ENCODE measurements around the gene GPR146. TPM values are rescaled to one million over a fixed set of nuclear protein-coding genes. Genes with fewer than 3 reads are reported as not detected.
A peak's percentile ranks its signal among the peaks of the same experiment; 100 is the strongest.
"Not testable (repeated sequence)": the region's sequence is repeated elsewhere in the genome, so short reads cannot be mapped to it uniquely, and the experiment has no call there.

Gene GPR146
- total RNA-seq, 1 experiment from 2014 or later, result 1.1 TPM

DNA sequence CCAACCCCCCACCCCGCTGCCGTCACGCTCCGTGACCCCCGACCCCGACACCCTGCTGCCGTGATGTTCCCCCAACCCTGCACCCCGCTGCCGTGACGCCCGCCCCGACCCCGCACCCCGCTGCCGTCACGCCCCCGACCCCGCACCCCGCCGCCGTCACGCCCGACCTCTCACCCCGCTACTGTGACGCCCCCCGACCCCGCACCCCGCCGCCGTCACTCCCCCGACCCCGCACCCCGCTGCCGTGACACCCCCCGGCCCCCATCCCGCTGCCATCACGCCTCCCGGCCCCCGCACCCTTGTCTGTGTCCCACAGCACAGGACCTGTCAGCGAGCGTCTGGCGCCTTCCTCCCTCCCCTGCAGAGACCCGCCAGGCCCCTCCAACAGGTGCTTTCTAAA is 29.7 kb downstream of the GPR146 start:
- DNase-seq (ENCODE audit: low read depth), result not testable (repeated sequence)

DNA sequence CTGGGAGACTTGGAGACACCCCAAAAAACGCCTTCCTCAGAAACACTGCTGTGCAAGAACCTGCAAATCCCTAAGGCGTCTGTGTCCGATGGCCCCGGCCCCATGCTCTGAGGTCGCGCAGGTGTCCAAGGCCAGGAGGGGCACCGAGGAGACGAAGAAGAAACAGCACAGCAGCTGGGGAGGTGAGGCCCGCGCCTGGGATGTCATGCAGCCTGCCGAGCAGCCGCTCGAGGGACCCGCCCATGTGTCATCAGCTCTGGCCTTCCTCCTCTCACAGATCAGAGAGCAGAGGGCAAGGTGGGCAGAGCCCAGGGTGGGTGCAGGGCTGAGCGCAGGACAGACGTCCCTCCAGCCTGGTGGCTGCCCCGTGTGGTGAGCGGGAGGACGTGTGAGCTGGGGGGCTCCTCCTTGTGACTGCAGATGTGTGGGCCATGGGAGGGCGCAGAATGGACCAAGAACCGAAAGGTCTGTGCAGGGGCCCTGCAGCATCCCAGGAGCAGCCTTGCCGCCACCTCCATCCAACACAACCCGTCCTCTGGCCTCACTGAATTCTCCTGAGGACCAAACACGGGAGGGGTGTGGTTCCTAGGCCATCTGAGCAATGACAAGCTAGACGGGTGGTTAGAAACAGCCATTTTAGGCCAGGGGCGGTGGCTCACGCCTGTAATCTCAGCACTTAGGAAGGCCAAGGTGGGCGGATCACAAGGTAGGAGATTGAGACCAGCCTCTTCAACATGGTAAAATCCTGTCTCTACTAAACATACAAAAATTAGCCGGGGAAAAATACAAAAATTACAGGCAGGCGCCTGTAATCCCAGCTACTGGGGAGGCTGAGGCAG is 30.5 kb downstream of the GPR146 start:
- no peak for DNase-seq (ENCODE audit: low read depth)

DNA sequence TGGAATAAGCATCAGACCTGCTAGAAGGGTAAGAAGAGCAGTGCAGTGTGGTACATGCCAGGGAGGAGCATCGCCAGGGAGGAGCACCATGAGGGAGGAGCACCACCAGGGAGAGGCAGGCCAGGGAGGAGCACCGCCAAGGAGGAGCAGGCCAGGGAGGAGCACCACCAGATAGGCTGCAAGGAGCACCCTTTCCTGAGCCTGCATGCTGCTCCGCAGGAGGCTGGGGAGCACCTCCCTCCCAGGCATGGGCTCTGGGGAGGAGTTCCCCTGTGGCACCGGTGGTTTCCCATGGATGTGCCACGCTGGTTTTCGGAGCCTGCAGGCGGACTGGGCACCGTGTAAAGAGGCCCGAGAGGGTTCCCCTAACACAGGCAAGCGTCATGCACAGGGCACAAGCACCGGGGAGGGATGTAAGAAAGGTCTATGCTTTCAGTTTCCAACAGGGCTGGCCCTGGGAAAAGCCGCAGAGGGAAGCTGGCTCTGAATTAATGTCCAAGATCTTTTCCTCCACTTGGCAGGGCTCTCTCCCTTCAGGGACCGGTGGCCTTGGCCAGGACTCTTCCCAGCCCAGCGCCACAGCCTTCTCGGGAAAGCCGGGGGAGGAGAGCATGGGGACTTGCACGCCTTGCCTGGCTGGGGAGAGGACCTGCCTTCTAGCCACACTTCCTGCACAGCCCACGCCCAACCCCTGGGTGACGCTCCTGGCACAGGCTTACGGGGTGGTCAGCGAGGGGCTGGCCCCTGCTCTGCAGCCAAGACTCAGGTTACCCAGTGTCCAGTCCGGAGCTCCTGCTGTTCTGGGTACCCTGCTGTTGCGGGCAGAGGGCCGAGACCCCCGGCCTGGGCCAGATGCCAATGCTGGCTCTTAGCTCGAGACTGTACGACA is 32.1 kb downstream of the GPR146 start:
- DNase-seq (ENCODE audit: low read depth), result no peak

DNA sequence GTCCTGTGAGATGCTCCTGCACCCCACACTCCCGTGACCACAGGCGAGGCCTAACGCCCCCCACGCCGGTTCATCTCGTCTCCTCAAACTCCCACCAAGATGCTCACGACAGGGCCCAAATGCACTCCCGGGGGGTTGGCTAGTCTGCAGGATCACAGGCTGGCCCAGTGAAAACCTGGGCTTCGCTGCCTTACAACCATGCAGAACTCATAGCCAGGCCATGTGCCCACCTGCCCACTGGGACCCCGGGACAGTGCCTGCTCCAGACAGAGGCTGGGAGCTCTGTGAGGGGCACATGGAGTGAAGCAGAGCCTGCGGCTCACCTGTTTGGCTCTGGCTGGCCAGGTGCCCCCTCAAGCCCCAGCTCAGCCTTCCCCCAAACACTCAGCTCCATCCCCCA is 34.2 kb downstream of the GPR146 start:
- DNase-seq (ENCODE audit: low read depth), result no peak

DNA sequence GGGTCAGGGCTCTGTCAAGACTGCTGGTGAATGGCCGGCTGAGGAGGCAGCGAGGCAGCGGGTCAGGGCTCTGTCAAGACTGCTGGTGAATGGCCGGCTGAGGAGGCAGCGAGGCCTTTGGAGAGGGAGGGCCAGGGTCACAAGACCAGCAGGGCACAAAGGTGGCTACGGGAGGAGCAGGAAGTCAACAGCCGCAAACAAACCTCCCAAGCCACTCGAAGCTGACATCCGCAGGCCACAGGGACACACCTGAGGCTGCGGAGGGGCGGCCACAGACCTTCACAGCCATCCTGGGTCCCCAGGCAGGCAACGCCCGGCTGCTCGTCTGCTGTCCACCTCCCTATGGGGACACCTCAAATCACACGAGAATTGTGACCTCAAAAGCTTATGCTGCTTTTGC is 34.6 kb downstream of the GPR146 start:
- no peak for DNase-seq (ENCODE audit: low read depth)

DNA sequence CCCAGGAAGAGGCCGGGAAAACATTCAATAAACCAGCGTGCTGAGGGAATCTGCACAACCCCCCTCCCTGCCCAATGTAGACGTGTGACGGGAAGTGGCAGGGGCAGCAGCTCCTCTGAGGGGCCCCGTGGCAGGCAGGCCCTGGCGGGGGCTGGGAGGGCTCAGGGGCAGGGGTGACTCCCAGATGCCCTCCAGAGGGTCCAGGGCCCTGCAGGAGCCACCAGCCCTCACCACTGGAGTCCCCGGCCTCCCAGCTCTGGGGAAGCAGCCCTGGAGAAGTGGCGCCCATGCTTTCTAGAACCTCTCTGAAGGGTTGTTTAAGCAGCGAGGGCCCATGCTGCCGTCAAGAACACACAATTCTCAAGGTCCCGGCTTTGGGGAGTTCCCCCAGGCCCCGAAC is 35.2 kb downstream of the GPR146 start:
- no peak for DNase-seq (ENCODE audit: low read depth)

DNA sequence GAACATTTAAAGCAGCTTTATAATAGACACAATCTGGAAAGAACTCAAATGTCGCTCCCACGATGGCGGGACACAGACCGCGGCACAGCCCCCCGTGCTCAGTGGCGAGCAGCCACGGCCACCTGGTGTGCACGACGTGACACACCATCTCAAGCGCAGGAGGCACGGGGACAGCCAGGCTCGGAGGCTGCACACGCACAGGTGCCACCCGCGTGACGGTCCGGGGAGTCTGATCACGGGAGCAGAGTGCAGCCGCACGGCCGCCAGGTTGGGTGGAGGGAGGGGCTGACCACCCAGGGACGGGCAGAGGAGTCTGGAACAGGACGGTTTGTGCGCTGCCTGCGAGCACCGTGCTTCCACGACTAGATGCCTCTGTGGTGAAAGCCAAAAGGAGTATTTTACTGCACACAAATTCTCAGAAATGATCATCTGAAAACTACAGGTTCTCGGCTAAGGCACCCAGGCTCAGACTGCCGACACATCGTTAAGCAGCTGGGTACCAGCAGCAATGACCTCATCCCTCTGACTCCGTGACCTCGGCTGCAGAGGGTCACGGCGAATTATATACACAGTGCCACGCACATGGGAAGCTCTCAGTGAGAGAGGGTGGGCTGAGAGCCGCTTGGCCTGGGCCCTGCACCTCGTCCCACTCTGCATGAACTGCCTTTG is 36.0 kb downstream of the GPR146 start:
- no peak for DNase-seq (ENCODE audit: low read depth)

DNA sequence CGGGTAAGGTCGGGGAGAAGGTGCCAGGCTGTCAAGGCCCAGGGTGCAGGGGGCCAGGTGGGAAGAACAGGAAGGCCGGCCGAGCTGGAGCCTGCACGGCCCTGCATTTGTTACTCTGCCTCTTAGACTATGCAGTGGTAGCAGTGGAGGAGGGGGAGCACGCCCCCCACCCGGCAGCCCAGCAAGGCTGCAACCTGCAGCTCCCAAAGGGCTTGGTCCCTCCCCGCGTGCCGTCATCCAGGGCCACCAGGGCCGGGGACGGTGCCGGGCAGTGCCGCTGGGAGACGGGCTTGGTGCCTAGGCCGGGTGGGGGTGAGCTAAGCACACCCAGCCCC is 36.5 kb downstream of the GPR146 start:
- DNase-seq (ENCODE audit: low read depth), result no peak

DNA sequence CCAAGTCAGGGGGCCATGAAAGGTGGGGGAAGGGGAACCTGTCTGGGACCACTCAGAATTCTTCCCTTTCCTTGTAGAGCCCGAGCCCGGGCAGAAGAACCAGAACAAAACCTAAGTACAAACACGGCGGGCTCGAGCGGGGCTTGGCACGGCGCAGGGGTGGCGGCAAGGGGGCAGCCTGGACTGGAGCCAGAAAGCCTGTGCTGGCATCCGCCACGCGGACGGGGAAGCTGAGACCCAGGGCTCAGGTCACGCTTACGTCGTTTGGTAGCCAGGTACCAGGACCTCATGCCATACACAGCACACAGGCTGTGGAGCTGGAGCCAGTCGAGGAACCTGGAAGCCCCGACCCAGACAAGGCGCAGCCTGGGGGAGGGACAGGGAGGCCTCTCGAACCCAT is 37.0 kb downstream of the GPR146 start:
- no peak for DNase-seq (ENCODE audit: low read depth)

DNA sequence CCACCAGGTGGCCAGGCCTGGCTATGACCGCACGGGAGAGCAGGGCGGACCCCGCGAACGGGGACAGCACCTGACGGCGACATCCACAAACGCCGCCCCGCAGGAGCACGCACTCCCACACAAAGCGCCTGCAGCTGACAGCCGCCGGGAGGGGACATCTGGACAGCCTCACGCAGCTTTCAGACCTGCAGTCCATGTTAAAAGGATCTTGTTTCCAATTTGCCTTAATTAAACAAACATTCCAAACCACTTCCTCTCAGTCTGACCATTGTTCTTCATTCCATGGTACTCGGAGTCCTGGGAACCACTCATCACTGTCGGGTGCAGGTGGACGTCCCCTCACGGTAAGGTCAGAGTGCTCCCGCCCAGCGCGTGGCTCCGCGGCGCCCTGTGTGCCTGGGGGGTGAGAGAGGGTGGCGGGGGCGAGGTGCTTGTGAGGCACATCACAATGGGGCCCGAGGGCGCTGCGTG is 37.6 kb downstream of the GPR146 start:
- DNase-seq (ENCODE audit: low read depth), result peak; percentile 36

DNA sequence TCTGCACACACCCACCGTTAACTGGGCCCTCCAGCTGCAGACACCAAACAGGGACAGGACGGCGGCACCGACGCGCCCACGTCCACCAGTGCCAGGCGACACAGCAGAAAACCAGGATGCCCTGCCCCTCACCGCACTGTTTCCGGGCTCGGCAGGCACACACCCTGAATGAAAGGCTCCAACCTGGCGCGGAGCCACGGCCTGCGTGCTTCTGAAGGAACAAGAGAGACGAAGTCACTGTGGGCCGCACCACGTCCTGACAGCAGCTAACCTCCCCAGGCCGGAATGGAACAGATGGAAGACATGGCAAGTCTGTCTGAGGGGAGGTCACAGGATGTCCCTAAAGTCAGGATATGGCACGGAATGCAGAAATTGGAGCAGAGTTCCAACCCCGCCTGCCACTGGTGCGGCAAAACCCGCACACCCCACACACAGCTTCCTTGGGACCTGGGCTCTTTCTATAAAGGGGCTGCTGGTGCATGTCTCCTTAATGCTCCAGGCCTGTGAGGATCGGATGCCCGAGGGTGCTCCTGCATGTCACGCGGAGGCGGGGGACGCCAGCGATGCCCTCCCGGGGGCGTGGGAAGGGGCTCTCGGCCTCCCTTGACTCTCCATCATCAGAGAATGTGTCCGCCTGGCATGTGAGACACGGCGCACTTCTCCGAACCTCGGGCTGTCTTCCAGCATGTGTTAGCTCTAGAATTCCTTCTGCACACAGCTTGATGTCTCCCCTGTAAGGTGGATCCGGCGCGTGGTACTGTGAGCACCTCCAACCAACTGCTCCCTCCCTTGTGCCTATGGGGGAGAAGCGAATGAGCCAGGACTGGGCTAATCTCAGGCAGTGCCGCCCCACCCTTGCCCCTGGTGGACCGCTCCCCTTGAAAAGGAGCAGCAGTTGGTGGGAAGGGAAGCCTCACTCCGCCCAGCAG is 39.6 kb downstream of the GPR146 start:
- DNase-seq (ENCODE audit: low read depth), result no peak

DNA sequence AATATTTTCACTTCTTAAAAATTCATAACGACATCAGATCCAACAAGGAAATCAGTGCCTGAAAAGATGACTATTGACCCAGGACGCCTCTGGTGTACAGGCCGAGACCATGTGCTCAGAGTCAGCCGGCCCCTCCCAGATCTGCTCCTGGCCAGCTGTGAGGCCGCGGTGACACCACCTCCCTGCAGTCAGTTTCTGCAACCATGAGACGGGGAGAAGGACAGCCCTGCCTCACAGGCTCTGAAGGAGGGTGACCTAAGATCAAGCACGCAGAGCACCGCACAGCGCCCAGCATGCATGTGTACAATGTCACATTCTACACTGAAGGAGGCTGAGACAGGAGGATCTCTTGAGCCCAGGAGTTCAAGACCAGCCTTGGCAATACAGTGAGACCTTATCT is 40.9 kb downstream of the GPR146 start:
- DNase-seq (ENCODE audit: low read depth), result no peak

DNA sequence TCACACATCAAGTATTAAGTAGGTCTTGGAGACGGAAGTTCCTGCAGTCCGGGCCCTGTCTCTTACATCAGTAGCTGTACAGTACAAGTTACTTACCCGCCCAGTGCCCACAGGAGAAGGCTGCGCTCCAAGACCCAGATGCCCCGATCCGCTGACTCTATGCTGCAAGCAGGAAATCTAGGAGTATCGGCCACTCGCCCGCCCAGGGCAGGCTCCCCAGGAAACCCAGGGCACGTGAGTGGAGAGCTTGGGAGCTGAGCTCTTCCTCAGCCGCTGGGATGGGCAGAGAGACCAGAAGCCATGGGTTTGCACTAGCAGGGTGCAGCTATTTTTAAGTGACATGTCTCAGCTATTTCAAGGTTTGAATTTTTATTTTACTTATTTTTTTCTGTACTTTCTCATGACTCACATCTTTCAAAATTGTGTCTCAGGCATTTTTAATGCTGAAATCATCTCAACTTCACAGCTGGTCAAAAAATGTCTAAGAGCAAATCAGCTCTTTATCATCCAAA is 41.6 kb downstream of the GPR146 start:
- DNase-seq (ENCODE audit: low read depth), result no peak

DNA sequence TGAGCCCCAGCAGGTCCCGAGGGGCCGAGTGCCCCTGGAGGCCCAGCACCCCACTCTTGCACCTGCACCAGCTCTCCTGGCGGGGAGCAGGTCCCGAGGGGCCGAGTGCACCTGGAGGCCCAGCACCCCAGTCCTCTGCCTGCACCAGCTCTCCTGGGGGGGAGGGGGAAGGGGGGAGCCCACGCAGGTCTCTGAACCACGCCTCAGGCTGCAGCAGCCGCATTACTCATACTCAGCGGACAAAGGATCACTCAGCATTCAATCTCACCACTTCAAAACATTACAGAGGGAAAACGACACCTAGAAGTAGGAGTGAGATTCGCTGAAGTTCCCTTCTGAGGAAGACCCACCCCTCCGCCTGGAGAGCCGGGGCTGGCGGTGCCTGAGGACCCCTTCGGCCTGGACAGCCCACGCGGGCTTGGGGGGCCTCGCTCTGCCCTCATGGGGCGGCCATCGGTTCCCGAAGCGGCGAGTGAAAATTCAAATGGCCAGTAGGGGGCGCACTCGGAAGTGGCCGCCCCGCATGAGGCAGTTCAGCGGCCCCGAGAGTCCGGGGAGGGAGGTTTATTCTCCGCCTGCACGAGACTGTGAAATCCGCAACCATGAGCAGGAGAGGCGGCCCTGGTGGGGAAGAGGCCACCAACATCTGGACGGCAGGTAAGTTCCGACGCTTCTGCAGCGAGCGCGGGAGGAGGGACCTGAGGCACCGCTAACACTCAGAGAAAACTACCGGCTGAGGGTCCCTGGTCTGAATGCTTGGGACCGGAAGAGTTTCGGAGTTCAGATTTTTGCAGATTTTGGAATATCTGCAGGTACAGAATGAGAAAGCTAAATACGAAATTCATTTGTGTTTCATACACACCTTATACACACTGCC is 42.5 kb downstream of the GPR146 start:
- peak; percentile 66 for DNase-seq (ENCODE audit: low read depth)

DNA sequence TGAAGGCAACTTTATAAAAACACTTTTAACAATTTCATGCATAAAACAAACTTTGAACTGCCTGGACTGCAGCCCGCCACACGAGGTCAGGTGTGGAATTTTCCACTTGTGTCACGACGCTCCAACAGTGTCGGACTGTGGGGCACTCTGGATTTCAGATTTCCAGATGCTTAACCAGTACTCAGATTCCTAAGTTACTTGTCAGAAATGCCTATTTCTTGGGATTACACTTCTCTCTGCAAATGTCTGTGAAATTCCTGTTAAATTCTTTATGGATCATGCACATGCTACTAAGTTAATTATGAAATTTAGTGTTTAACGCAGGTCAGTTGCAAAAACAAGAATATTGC is 43.1 kb downstream of the GPR146 start:
- no peak for DNase-seq (ENCODE audit: low read depth)

DNA sequence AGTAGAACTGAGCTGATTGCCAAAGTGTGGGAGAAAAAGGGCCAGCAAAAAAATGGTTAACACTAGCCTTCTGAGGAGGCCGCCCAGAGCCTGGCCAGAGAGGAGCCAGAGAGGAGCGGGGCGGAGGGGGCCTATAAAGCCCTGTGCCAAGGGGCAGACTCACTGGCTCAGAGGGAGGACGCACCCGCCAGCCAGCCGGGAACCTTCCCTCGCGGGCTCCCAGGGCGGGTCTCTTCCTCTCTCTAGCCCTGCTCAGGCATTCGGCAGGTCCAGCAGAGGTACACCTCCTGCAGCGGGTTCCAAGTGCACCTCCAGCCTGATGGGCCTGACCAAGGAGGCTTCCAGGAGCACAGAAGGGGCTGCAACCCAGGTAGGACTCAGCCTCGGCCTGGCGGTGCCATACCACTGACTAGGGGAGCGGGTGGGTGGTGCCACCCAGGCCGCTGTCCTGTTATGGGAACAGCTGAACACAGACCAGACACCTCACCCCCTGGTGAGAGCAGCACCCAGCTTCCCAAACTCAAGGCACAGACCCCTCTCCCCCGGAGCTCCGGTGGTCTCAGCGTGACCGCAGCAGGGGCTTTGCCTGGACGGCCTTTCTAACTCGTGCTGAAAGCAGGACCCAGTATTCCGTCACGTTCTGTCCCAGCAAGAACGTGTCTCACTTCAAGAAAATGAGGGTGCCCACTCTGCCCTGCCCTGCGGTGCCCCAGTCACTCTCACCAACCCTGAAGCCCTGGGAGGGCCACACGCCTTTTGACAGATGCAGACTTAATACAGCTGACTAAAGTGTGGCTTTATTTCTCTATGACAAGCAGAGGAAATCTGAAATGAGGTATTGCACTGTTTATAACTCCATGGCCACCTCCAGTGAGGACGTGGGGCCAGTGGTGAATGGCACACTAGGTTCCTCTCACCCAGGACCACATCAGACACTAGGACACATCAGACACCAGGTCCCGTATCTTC is 43.9 kb downstream of the GPR146 start, which contains the start of gene GPER1:
Gene GPER1 (plus strand): TSS at position 162 of the 969 bp plus-strand sequence. CDS start 3,616 bp downstream, outside the sequence.
- no peak for DNase-seq (ENCODE audit: low read depth)

DNA sequence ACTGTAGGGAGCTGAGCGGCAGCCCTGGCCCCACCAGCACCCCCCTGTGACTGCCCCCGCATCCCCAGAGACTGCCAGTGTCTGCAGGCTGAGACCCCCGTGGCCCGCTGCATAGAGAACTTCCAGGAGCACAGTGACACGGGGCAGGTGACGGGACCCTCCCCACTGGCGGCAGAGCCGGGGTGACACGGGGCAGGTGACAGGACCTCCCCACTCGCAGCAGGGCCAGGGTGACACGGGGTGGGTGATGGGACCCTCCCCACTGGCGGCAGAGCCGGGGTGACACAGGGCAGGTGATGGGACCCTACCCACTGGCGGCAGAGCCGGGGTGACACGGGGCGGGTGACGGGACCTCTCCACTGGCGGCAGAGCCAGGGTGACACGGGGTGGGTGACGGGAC is 45.9 kb downstream of the GPR146 start:
- DNase-seq (ENCODE audit: low read depth), result no peak
